Ishikawa (cell line): ENCODE data around the gene BANP.

Experiments used
- CEBPB ChIP-seq: IDR thresholded peaks from 2 replicates; pipeline ENCODE4 v1.6.1; 2012
- EGR1 ChIP-seq: IDR thresholded peaks from 2 replicates; pipeline ENCODE4 v1.6.1; 2012
- EP300 ChIP-seq: IDR thresholded peaks from 2 replicates; pipeline ENCODE4 v1.6.1; 2012; ENCODE audit warnings: borderline replicate concordance
- RAD21 ChIP-seq: IDR thresholded peaks from 2 replicates; pipeline ENCODE4 v1.6.1; 2012; ENCODE audit warnings: low read depth
- TCF12 ChIP-seq: IDR thresholded peaks from 2 replicates; pipeline ENCODE4 v1.6.1; 2012; ENCODE audit warnings: low read depth
- YY1 ChIP-seq: IDR thresholded peaks from 2 replicates; pipeline ENCODE4 v1.6.1; 2012; ENCODE audit warnings: low read depth
- ZBTB7A ChIP-seq: IDR thresholded peaks from 2 replicates; pipeline ENCODE4 v1.6.1; 2012; ENCODE audit warnings: low read depth
- TF ChIP-seq, protein P1 (sequence below): IDR thresholded peaks from 2 replicates; pipeline ENCODE4 v1.6.1; 2012; ENCODE audit warnings: low read depth, mild to moderate bottlenecking
- TF ChIP-seq, protein P2 (sequence below): IDR thresholded peaks from 2 replicates; pipeline ENCODE4 v1.6.1; 2012

DNA sequence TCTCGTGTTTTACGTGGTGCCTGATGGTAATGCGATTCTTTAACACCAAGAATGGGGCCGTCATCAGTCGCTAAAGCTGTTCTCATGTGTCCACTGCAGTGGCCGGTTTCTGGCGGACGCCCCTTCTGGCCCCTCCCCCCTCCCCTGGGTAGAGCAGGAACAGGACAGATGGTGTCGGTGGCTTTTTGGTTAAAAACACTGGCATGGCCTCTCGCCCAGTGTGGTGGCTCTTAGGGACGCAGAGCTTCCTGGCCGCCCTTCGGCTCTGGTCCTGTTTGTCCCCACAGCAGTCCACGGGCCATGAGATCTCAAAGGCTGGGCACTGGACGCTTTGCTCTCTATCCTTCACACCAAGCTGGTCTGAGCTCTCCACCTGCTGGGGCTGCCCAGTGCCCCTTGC, 151.8 kb downstream of the BANP start:
- TF ChIP-seq TCF12 (no peak), EGR1 (no peak), ZBTB7A (no peak), YY1 (no peak), CEBPB (no peak), EP300 (no peak), RAD21 (no peak)
- TF ChIP-seq, protein P1, sequence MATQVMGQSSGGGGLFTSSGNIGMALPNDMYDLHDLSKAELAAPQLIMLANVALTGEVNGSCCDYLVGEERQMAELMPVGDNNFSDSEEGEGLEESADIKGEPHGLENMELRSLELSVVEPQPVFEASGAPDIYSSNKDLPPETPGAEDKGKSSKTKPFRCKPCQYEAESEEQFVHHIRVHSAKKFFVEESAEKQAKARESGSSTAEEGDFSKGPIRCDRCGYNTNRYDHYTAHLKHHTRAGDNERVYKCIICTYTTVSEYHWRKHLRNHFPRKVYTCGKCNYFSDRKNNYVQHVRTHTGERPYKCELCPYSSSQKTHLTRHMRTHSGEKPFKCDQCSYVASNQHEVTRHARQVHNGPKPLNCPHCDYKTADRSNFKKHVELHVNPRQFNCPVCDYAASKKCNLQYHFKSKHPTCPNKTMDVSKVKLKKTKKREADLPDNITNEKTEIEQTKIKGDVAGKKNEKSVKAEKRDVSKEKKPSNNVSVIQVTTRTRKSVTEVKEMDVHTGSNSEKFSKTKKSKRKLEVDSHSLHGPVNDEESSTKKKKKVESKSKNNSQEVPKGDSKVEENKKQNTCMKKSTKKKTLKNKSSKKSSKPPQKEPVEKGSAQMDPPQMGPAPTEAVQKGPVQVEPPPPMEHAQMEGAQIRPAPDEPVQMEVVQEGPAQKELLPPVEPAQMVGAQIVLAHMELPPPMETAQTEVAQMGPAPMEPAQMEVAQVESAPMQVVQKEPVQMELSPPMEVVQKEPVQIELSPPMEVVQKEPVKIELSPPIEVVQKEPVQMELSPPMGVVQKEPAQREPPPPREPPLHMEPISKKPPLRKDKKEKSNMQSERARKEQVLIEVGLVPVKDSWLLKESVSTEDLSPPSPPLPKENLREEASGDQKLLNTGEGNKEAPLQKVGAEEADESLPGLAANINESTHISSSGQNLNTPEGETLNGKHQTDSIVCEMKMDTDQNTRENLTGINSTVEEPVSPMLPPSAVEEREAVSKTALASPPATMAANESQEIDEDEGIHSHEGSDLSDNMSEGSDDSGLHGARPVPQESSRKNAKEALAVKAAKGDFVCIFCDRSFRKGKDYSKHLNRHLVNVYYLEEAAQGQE: no peak
- TF ChIP-seq, protein P2, sequence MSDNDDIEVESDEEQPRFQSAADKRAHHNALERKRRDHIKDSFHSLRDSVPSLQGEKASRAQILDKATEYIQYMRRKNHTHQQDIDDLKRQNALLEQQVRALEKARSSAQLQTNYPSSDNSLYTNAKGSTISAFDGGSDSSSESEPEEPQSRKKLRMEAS: no peak
